ENCODE measurements around the gene MYLIP. TPM values are rescaled to one million over a fixed set of nuclear protein-coding genes. Genes with fewer than 3 reads are reported as not detected.

MYLIP gene
- total RNA-seq, 1 donor from 2014 or later = 59.2 TPM

GRCh38 chr6:16141514-16141913, 12.6 kb downstream of the MYLIP start:
- DNase-seq = no peak

GRCh38 chr6:16145038-16145437, 16.2 kb downstream of the MYLIP start:
- no peak for DNase-seq

GRCh38 chr6:16146028-16146427, 17.1 kb downstream of the MYLIP start:
- DNase-seq = no peak

GRCh38 chr6:16146527-16146955, 17.7 kb downstream of the MYLIP start:
- no peak for DNase-seq

GRCh38 chr6:16148498-16148897, 19.6 kb downstream of the MYLIP start:
- no peak for DNase-seq

- DNase-seq = no peak
These were observed 20.4 kb downstream of the MYLIP start for GRCh38 chr6:16149305-16149704.

- no peak for DNase-seq
These were observed 21.2 kb downstream of the MYLIP start for GRCh38 chr6:16150098-16150497.

GRCh38 chr6:16153211-16153820, 24.4 kb downstream of the MYLIP start:
- no peak for DNase-seq

- peak; percentile 91 for DNase-seq
These were observed 26.0 kb downstream of the MYLIP start for GRCh38 chr6:16154904-16155303.

GRCh38 chr6:16157492-16157891, 28.6 kb downstream of the MYLIP start:
- no peak for DNase-seq

- DNase-seq = no peak
These were observed 29.0 kb downstream of the MYLIP start for GRCh38 chr6:16157909-16158308.

- DNase-seq = no peak
These were observed 30.2 kb downstream of the MYLIP start for GRCh38 chr6:16158943-16159557.

GRCh38 chr6:16160794-16161193, 31.9 kb downstream of the MYLIP start:
- DNase-seq = no peak

- DNase-seq = no peak
These were observed 33.1 kb downstream of the MYLIP start for GRCh38 chr6:16162003-16162402.

GRCh38 chr6:16163066-16163465, 34.2 kb downstream of the MYLIP start:
- DNase-seq = no peak

GRCh38 chr6:16163535-16164300, 34.8 kb downstream of the MYLIP start:
- no peak for DNase-seq

- DNase-seq = no peak
These were observed 36.8 kb downstream of the MYLIP start for GRCh38 chr6:16165641-16166040.

GRCh38 chr6:16166871-16167608, 38.2 kb downstream of the MYLIP start:
- DNase-seq = no peak

GRCh38 chr6:16168121-16168520, 39.2 kb downstream of the MYLIP start:
- DNase-seq = no peak

- peak; percentile 48 for DNase-seq
These were observed 40.0 kb downstream of the MYLIP start for GRCh38 chr6:16168858-16169257.

- no peak for DNase-seq
These were observed 42.5 kb downstream of the MYLIP start for GRCh38 chr6:16171400-16171799.

- DNase-seq = no peak
These were observed 44.5 kb downstream of the MYLIP start for GRCh38 chr6:16173167-16173940.
